Measurements from ENCODE around the gene IFT122. TPM values are rescaled to one million over a fixed set of nuclear protein-coding genes. Genes with fewer than 3 reads are reported as not detected.
"Not testable (repeated sequence)": the region's sequence is repeated elsewhere in the genome, so short reads cannot be mapped to it uniquely, and the experiment has no call there.

The IFT122 gene
- total RNA-seq, 1 donor from 2014 or later = 19.2 TPM

DNA sequence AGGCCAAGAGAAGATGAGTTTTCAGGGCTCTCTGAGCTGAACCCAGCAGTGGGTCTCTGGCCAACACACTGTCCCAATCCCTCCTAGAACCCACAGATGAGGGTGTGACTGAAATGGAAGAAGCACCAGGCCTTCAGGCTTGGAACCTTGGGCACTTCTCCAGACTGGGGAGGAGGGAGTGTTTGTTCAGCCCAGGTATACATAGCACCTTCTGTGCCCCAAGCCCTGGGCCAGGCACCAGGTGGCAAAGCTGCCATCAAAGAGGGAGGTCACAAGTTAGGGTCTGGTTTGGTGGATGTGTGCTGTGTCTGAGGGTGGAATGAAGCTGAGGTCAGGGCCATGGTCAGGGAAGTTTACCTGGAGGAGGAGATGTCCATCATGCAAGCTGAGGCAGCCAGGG, 72.6 kb downstream of the IFT122 start:
- DNase-seq (no peak), ATAC-seq (ENCODE audit: low read depth) (no peak)
- POLR2A ChIA-PET = no interaction called here
- TF ChIP-seq, protein P1, sequence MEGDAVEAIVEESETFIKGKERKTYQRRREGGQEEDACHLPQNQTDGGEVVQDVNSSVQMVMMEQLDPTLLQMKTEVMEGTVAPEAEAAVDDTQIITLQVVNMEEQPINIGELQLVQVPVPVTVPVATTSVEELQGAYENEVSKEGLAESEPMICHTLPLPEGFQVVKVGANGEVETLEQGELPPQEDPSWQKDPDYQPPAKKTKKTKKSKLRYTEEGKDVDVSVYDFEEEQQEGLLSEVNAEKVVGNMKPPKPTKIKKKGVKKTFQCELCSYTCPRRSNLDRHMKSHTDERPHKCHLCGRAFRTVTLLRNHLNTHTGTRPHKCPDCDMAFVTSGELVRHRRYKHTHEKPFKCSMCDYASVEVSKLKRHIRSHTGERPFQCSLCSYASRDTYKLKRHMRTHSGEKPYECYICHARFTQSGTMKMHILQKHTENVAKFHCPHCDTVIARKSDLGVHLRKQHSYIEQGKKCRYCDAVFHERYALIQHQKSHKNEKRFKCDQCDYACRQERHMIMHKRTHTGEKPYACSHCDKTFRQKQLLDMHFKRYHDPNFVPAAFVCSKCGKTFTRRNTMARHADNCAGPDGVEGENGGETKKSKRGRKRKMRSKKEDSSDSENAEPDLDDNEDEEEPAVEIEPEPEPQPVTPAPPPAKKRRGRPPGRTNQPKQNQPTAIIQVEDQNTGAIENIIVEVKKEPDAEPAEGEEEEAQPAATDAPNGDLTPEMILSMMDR (IDR thresholded peaks at IDR 0.05) = no peak
- H3K4me1 Mint-ChIP-seq = no peaks in the 10 kb centered on the region
- CTCF ChIA-PET = no interaction called here
- intact Hi-C loops (cut with micrococcal nuclease) = no loop called here
- H3K27ac Mint-ChIP-seq = no peak overlapping the region
- H3K36me3 Mint-ChIP-seq (ENCODE audit: low read depth) = peaks cover 16% of the 10 kb centered on the region
- H3K9me3 Mint-ChIP-seq = no peaks in the 10 kb centered on the region
- no peak overlapping the region for H3K4me3 Mint-ChIP-seq
- H3K27me3 Mint-ChIP-seq = no peaks in the 10 kb centered on the region

DNA sequence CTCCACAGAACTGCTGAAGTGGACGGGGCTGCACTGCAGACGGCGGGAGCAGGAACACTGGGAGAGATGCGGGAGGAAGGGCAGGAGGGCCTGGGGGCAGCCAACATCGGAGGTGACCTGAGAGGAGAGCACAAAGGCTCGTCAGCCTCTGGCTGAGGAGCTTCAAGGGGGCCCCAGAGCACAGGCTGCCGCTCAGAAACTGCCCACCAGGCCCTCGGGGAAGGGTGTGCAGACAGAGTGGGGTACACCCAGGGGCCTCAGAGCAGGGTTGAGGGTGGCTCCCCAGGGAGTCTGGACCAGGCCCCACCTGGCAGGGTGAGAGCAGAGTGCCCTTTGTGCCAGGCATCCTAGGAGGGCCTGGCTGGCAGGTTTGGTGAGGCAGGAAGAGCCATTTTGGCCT, 73.7 kb downstream of the IFT122 start:
- Mint-ChIP-seq H3K36me3 (ENCODE audit: low read depth) (peaks cover 16% of the 10 kb centered on the region), H3K9me3 (no peaks in the 10 kb centered on the region), H3K4me3 (no peak overlapping the region), H3K4me1 (no peaks in the 10 kb centered on the region), H3K27me3 (no peaks in the 10 kb centered on the region), H3K27ac (no peak overlapping the region)
- CTCF ChIA-PET = no interaction called here
- no peak for DNase-seq
- POLR2A ChIA-PET = no interaction called here
- TF ChIP-seq, protein P1 (IDR thresholded peaks at IDR 0.05) = no peak
- intact Hi-C loops (cut with micrococcal nuclease) = no loop called here
- no peak for ATAC-seq (ENCODE audit: low read depth)

DNA sequence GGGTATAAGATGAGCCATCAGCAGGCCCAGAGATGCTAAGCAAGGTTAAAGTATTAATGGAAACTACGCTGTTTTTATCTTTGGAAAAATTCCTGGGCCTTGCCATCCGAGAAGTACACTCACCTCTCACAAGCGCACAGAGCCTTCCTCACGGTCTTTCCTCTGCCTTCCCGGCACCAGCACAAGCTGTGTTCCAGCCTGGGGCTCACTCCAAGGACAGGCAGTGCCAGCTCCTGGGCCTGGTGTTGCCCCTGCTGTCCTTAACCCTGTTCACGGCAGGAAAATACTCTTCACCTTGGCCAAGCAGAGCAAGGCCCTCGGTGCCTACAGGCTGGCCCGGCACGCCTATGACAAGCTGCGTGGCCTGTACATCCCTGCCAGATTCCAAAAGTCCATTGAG, 74.1 kb downstream of the IFT122 start:
- POLR2A ChIA-PET = no interaction called here
- intact Hi-C loops (cut with micrococcal nuclease) = no loop called here
- no peak for ATAC-seq (ENCODE audit: low read depth)
- Mint-ChIP-seq H3K27me3 (no peaks in the 10 kb centered on the region), H3K9me3 (no peaks in the 10 kb centered on the region), H3K36me3 (ENCODE audit: low read depth) (peaks cover 16% of the 10 kb centered on the region), H3K4me1 (no peaks in the 10 kb centered on the region), H3K4me3 (no peak overlapping the region), H3K27ac (no peak overlapping the region)
- DNase-seq = no peak
- CTCF ChIA-PET = no interaction called here
- TF ChIP-seq, protein P1 (IDR thresholded peaks at IDR 0.05) = no peak

DNA sequence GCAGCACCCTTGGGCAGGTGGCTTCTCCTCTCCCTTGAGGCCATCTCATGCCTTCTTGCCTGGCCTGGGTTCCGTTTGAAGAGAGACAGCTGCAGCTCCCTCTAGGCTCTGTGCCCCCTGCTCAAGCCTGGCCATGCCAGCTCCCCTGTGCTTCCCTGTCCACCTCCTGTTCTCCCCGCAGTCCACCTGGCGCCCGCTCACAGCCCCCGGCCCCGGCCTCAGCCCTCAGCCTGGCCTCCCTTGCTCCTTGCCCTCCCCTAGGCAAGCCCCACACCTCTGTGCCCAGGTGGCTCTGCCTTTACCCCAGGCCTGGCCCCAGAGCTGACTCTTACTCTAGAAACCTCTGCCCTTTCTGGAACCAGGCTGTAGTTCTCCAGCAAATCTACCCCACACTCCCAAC, 74.5 kb downstream of the IFT122 start:
- no peaks in the 10 kb centered on the region for H3K4me1 Mint-ChIP-seq
- TF ChIP-seq, protein P1 (IDR thresholded peaks at IDR 0.05) = no peak
- CTCF ChIA-PET = no interaction called here
- no peaks in the 10 kb centered on the region for H3K9me3 Mint-ChIP-seq
- no peak overlapping the region for H3K27ac Mint-ChIP-seq
- no peak for DNase-seq
- H3K36me3 Mint-ChIP-seq (ENCODE audit: low read depth) = peaks cover 16% of the 10 kb centered on the region
- ATAC-seq (ENCODE audit: low read depth) = no peak
- H3K4me3 Mint-ChIP-seq = no peak overlapping the region
- POLR2A ChIA-PET = no interaction called here
- intact Hi-C loops (cut with micrococcal nuclease) = no loop called here
- H3K27me3 Mint-ChIP-seq = no peaks in the 10 kb centered on the region

DNA sequence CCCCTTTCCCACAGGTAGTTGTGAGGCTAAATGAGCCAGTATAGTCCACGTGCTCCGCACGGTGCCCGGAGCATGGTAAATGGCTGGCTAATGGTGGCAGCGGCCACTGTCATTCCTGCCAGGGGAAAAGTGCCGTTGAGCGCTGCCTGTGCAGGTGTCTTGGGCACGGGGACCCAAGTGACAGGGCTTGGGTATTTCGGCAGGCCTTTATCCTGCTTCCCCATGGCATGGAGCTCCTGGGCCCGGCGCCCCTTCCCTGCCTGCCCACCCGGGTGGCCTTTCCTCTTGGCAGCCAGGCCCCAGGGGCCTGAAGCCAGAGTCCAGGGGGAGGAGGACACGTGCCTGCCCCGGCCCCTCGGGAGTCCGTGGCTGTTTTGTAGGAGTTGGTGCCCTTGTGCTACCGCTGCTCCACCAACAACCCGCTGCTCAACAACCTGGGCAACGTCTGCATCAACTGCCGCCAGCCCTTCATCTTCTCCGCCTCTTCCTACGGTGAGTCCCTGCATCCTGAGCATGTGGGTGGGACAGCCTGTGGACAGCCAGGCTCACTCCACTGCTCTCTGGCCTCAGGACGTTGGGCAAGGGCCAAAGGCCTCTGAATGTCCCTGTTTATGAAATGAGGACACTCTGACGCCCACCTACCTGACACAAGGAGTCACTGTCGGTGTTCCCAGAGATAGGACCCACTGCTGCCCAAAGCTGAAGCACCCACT, 75.2 kb downstream of the IFT122 start:
- DNase-seq; H3K27ac Mint-ChIP-seq; intact Hi-C loops (cut with micrococcal nuclease); H3K4me1 Mint-ChIP-seq; ATAC-seq (ENCODE audit: low read depth); H3K27me3 Mint-ChIP-seq; H3K9me3 Mint-ChIP-seq; POLR2A ChIA-PET; CTCF ChIA-PET; H3K4me3 Mint-ChIP-seq: not testable (repeated sequence)
- H3K36me3 Mint-ChIP-seq (ENCODE audit: low read depth) = peaks cover 16% of the 10 kb centered on the region

DNA sequence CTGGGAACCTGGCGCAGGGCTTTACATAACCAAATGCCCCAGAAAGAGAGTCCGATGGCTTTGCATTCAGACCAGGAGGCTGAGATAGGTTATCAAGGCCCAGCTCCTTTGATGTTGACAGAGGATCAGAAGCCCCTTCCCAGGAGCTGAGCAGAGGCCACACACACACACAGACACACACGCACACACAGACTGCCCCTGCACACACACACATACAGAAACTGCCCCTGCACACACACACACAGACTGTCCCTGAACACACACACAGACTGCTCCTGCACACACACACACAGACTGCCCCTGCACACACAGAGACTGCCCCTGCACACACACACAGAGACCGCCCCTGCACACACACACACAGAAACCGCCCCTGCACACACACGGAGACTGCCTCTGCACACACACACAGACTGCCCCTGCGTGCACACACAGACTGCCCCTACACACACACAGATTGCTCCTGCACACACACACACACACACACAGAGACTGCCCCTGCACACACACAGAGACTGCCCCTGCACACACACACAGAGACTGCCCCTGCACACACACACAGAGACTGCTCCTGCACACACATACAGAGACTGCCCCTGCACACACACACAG, 75.9 kb downstream of the IFT122 start:
- ATAC-seq (ENCODE audit: low read depth); DNase-seq; H3K9me3 Mint-ChIP-seq; intact Hi-C loops (cut with micrococcal nuclease); H3K27ac Mint-ChIP-seq; H3K4me1 Mint-ChIP-seq; H3K4me3 Mint-ChIP-seq; H3K27me3 Mint-ChIP-seq; CTCF ChIA-PET; POLR2A ChIA-PET: not testable (repeated sequence)
- peaks cover 16% of the 10 kb centered on the region for H3K36me3 Mint-ChIP-seq (ENCODE audit: low read depth)
